HCT116 (cell line): ENCODE measurements around the gene SLC25A19. TPM values are rescaled to one million over a fixed set of nuclear protein-coding genes. Genes with fewer than 3 reads are reported as not detected.

Experiments used
- ATAC-seq: fragments of 200-7000 bp; cut with Tn5 transposase; 2 replicates; pipeline ENCODE4 v1.9.1; 2020; ENCODE audit warnings: mild to moderate bottlenecking, moderate library complexity
- BruUV-seq: library from RNA; stranded (reverse); fragments of 400-500 nt; replicated peaks from 2 replicates; lab custom pipeline; 2021; lab: Mats Ljungman, UMichigan
- CTCF ChIA-PET: fragments of 300-600 bp; sonication (Branson Sonifier 250); formaldehyde crosslinking; loops from one replicate; lab custom pipeline; 2021; ENCODE audit warnings: antibody characterized with exemption; lab: Charles Lee
- POLR2A ChIA-PET: fragments of 300-600, 350-600 bp; sonication (Branson Sonifier 250); formaldehyde crosslinking; loops from one replicate; lab custom pipeline; 2021; ENCODE audit warnings: antibody characterized with exemption; lab: Charles Lee
- RAD21 ChIA-PET, 2 experiments: fragments of 300-600 bp; sonication (Branson Sonifier 250); formaldehyde crosslinking; loops; one replicate each; lab custom pipeline; 2023; ENCODE audit warnings: low total read pairs in 2 of 2; ENCODE audit not compliant: uncharacterized antibody in 2 of 2, unreplicated experiment in 2 of 2, low non-redundant PET in 1 of 2; lab: Charles Lee
- DNase-seq: peaks from one replicate; pipeline ENCODE4 v3.0.0-alpha.2; 2010; ENCODE audit warnings: low read depth, low spot score
- H2AFZ ChIP-seq: fragments of 200-600 bp; shearing (Covaris generic), sonication (generic); 2 replicates; pipeline ENCODE4 v1.6.1; 2017; ENCODE audit warnings: low read depth, mixed run types, mixed read lengths, antibody characterized with exemption, low read length; ENCODE audit not compliant: poor library complexity, severe bottlenecking
- H3K27ac ChIP-seq: 2 replicates; pipeline ENCODE4 v1.5.1; 2012; ENCODE audit warnings: low read depth, low read length
- H3K27me3 ChIP-seq: fragments of 200-600 bp; sonication (generic); 2 replicates; pipeline ENCODE4 v1.6.1; 2016; ENCODE audit warnings: mixed run types, low read length, mixed read lengths; ENCODE audit not compliant: insufficient read depth
- H3K36me3 ChIP-seq, 2 experiments: fragments of 200-500 bp in 1 of 2; fragments of 200-600 bp in 1 of 2; sonication (Bioruptor generic) in 1 of 2; sonication (generic) in 1 of 2; 2 replicates each; pipeline versions ENCODE4 v1.5.1 to v1.6.1; 2014 to 2016; ENCODE audit warnings: low read length in 2 of 2, inconsistent platforms in 1 of 2, mixed read lengths in 1 of 2, mixed run types in 1 of 2; ENCODE audit not compliant: insufficient read depth in 2 of 2, control insufficient read depth in 1 of 2
- H3K4me1 ChIP-seq, 2 experiments: fragments of 200-600 bp in 1 of 2; sonication (generic) in 1 of 2; 2 replicates each; pipeline versions ENCODE4 v1.5.1 to v1.6.1; 2012 to 2017; ENCODE audit warnings: low read length in 2 of 2, inconsistent platforms in 1 of 2, mild to moderate bottlenecking in 1 of 2, mixed read lengths in 1 of 2, mixed run types in 1 of 2, moderate library complexity in 1 of 2; ENCODE audit not compliant: insufficient read depth in 2 of 2, control insufficient read depth in 1 of 2
- H3K4me2 ChIP-seq: fragments of 200-600 bp; sonication (generic); 2 replicates; pipeline ENCODE4 v1.6.1; 2017; ENCODE audit warnings: mixed run types, low read length, mixed read lengths
- H3K4me3 ChIP-seq, 2 experiments: fragments of 200-600 bp in 1 of 2; sonication (generic) in 1 of 2; replicated peaks in 1 of 2; 2 replicates each; pipeline ENCODE4 v1.5.1; 2011 to 2016; ENCODE audit warnings: low read length in 2 of 2, control low read depth in 1 of 2, low read depth in 1 of 2, mild to moderate bottlenecking in 1 of 2, mixed read lengths in 1 of 2, mixed run types in 1 of 2
- H3K79me2 ChIP-seq: fragments of 200-600 bp; sonication (generic); 2 replicates; pipeline ENCODE4 v1.6.1; 2017; ENCODE audit warnings: mild to moderate bottlenecking, mixed run types, low read length, moderate library complexity, mixed read lengths; ENCODE audit not compliant: insufficient read depth
- H3K9ac ChIP-seq: fragments of 200-600 bp; sonication (generic); 2 replicates; pipeline ENCODE4 v1.6.1; 2016; ENCODE audit warnings: low read length, mixed read lengths
- H3K9me2 ChIP-seq: fragments of 200-600 bp; sonication (generic), shearing (Covaris generic); 2 replicates; pipeline ENCODE4 v1.6.1; 2017; ENCODE audit warnings: mixed run types, mild to moderate bottlenecking, moderate library complexity; ENCODE audit not compliant: insufficient read depth
- H3K9me3 ChIP-seq, 2 experiments: fragments of 200-500 bp in 1 of 2; fragments of 200-600 bp in 1 of 2; sonication (Bioruptor generic) in 1 of 2; sonication (generic) in 1 of 2; 2 replicates each; pipeline ENCODE4 v1.6.1; 2014 to 2017; ENCODE audit warnings: low read length in 2 of 2, mixed read lengths in 2 of 2, inconsistent platforms in 1 of 2, low read depth in 1 of 2, mild to moderate bottlenecking in 1 of 2, mixed run types in 1 of 2, moderate library complexity in 1 of 2; ENCODE audit not compliant: control insufficient read depth in 1 of 2, insufficient read depth in 1 of 2
- H4K20me1 ChIP-seq: fragments of 200-600 bp; sonication (generic), shearing (Covaris generic); 2 replicates; pipeline ENCODE4 v1.6.1; 2017; ENCODE audit warnings: mixed run types, mild to moderate bottlenecking, moderate library complexity; ENCODE audit not compliant: insufficient read depth
- CBX3 ChIP-seq: IDR thresholded peaks from 2 replicates; pipeline ENCODE4 v1.6.1; 2012; ENCODE audit warnings: low read depth
- EGR1 ChIP-seq: IDR thresholded peaks from 2 replicates; pipeline ENCODE4 v1.6.1; 2012; ENCODE audit warnings: low read depth
- EZH2 ChIP-seq: fragments of 200-600 bp; sonication (generic); IDR thresholded peaks from 2 replicates; pipeline ENCODE4 v1.6.1; 2017; ENCODE audit warnings: antibody characterized with exemption, mixed run types
- POLR2AphosphoS5 ChIP-seq: IDR thresholded peaks from 2 replicates; pipeline ENCODE4 v1.6.1; 2011; ENCODE audit warnings: mild to moderate bottlenecking, low read depth, low read length, moderate library complexity
- REST ChIP-seq: IDR thresholded peaks from 2 replicates; pipeline ENCODE4 v1.6.1; 2012; ENCODE audit warnings: low read depth
- SRF ChIP-seq: IDR thresholded peaks from 2 replicates; pipeline ENCODE4 v1.6.1; 2012; ENCODE audit warnings: low read depth
- TCF7L2 ChIP-seq: IDR thresholded peaks from 2 replicates; pipeline ENCODE4 v1.7.0; 2011; ENCODE audit warnings: borderline replicate concordance, inconsistent platforms; ENCODE audit not compliant: insufficient read depth, insufficient read length; ENCODE audit errors: extremely low read depth
- YY1 ChIP-seq: IDR thresholded peaks from 2 replicates; pipeline ENCODE4 v1.6.1; 2011; ENCODE audit warnings: low read length, low read depth, moderate library complexity, mild to moderate bottlenecking; ENCODE audit not compliant: insufficient replicate concordance; ENCODE audit errors: extremely low read depth
- ZNF274 ChIP-seq: fragments of 200-500 bp; sonication (Bioruptor generic); IDR thresholded peaks from 2 replicates; pipeline ENCODE4 v1.6.1; 2014; ENCODE audit warnings: mild to moderate bottlenecking, low read depth, low read length, inconsistent platforms
- intact Hi-C: fragments of 100-400 bp; cut with micrococcal nuclease; formaldehyde crosslinking; loops from 2 replicates; pipeline ENCODE4 v1.10.0; 2022
- total RNA-seq: library from RNA; stranded (reverse); gene quantifications from one replicate; pipeline ENCODE4 v1.2.1, GENCODE V29; 2021; ENCODE audit not compliant: unreplicated experiment

Gene SLC25A19
- total RNA-seq, 1 experiment from 2014 or later, result 38.7 TPM

GRCh38 chr17:75241996-75242460 is 47.2 kb downstream of the SLC25A19 start (continued):
- no peak for TF ChIP-seq REST
- TF ChIP-seq YY1, result no peak
- no peak for TF ChIP-seq SRF
- TF ChIP-seq EGR1, result no peak
- no peak for TF ChIP-seq ZNF274

- Histone ChIP-seq H3K27ac (no peak overlapping the region), H3K4me3 (no peak overlapping the region), H3K9me3 (no peaks in the 10 kb centered on the region), H3K4me2 (no peak overlapping the region), H3K27me3 (no peaks in the 10 kb centered on the region), H3K4me1 (peaks cover 0 to 11% of the 10 kb centered on the region in 2 experiments; a peak in 1 of 4 replicates), H3K79me2 (peaks cover 1% of the 10 kb centered on the region; the same call in 1 of the 2 replicates), H3K9me2 (no peaks in the 10 kb centered on the region), H4K20me1 (peaks cover 6% of the 10 kb centered on the region; the same call in 1 of the 2 replicates), H2AFZ (no peak overlapping the region)
- no TSS peak for BruUV-seq
- ChIA-PET RAD21 (no interaction called here), CTCF (interaction anchor here (2.0 to 3.3 kb wide), 3 partner anchors 19 to 229 kb away, joined by 4 to 30 read pairs (median 16); partner anchors contain the start of genes GGA3, MRPL58 and MRPS7), POLR2A (no interaction called here)
- no peak for ATAC-seq
- intact Hi-C loops, result loop anchor here (2.0 kb wide), 1 partner anchor 163 kb away; the partner anchor contains the start of gene GRB2
- DNase-seq, result no peak
- TF ChIP-seq POLR2AphosphoS5 (no peak), CBX3 (no peak), EZH2 (no peak), TCF7L2 (no peak)
- TF ChIP-seq, all 23 proteins: peak for 0
- Histone ChIP-seq H3K36me3 (peaks cover 64 to 83% of the 10 kb centered on the region in 2 experiments), H3K9ac (no peak overlapping the region)
Observed at GRCh38 chr17:75241502-75241901, 47.7 kb downstream of the SLC25A19 start.
